22Rv1 (cell line): ENCODE data around the gene DPEP3.
A peak's percentile ranks its signal among the peaks of the same experiment; 100 is the strongest.

Experiments
- H3K27ac ChIP-seq: fragments of 450-650 bp; 2 replicates; pipeline ENCODE4 v1.5.1; 2017
- ZFX ChIP-seq: fragments of 450-650 bp; IDR thresholded peaks from 2 replicates; pipeline ENCODE4 v1.6.1; 2017; ENCODE audit warnings: antibody characterized with exemption, borderline replicate concordance
- TF ChIP-seq, protein P1 (sequence below): fragments of 450-650 bp; IDR thresholded peaks from 2 replicates; pipeline ENCODE4 v1.5.1; 2017; ENCODE audit warnings: mild to moderate bottlenecking

DPEP3 gene

DNA sequence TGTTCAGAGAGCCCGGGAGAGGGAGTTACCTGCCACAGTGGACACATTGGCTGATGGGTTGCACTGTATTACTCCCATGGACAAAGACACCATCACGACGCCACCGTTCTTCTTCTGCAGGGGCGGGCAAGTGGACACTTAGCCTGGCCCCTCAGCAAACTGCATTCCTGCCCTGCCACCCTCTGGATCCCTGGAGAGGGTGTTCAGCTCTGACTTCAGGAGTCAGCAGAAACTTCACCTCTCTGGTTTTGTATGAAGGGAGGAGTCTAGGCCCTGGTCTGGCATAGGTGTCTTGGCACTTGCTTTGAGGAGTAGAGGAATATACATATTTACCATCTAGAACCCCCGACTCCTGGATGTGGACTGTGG, 9.7 kb upstream of the DPEP3 start:
- TF ChIP-seq, protein P1, sequence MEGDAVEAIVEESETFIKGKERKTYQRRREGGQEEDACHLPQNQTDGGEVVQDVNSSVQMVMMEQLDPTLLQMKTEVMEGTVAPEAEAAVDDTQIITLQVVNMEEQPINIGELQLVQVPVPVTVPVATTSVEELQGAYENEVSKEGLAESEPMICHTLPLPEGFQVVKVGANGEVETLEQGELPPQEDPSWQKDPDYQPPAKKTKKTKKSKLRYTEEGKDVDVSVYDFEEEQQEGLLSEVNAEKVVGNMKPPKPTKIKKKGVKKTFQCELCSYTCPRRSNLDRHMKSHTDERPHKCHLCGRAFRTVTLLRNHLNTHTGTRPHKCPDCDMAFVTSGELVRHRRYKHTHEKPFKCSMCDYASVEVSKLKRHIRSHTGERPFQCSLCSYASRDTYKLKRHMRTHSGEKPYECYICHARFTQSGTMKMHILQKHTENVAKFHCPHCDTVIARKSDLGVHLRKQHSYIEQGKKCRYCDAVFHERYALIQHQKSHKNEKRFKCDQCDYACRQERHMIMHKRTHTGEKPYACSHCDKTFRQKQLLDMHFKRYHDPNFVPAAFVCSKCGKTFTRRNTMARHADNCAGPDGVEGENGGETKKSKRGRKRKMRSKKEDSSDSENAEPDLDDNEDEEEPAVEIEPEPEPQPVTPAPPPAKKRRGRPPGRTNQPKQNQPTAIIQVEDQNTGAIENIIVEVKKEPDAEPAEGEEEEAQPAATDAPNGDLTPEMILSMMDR, result no peak
- TF ChIP-seq ZFX, result no peak

DNA sequence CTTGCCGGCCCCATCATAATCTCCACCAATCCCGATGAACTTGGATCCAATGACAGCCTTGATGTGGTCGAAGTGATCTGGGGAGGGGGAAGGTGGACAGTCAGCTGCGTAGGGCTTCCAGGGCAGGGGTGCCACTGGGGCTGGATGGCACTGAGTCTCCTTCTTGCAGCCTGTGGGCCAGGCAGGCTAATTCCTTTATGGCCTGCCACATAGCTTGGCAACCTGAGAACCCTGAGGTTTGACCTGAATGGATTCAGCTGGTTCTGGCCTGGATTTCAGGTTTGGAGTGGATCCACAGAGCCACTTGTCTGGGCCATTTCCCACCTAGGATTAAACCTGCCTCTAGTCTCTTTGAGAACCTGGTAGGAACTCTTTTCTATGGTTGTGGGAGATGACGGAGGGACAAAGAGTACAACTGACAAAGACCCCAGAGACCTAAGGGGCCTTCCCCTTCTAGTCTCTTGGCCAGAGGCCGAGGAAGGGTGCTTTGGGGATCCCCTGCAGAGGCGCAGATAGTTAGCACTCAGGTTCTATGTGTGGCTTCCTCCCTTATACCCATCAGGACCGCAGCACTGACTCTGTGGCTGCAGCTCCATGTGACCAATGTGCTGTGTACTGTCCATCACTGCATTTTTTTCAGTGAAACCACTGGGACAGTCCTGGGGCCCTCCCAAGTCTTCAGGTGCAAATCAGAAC, 9.2 kb upstream of the DPEP3 start:
- TF ChIP-seq, protein P1, result no peak
- no peak for TF ChIP-seq ZFX
- H3K27ac ChIP-seq, result no peak overlapping the region

More for the DNA sequence above, 9.7 kb upstream of the DPEP3 start:
- no peak overlapping the region for H3K27ac ChIP-seq

DNA sequence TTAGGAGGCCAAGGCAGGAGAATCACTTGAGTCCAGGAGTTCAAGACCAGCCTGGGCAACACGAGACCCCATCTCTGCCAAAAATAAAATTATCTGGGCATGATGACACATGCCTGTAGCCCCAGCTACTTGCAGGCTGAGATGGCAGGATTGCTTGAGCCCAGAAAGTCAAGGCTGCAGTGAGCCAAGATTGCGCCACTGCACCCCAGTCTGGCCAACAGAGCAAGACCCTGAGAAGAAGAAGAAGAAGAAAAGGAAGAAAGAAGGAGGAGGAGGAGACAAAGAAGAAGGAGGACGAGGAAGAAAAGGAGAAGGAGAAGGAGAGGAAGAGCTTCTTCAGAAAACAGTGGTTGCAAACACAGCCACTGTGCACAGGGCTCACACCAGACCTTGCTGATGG, 8.4 kb upstream of the DPEP3 start:
- no peak overlapping the region for H3K27ac ChIP-seq
- TF ChIP-seq ZFX, result no peak
- TF ChIP-seq, protein P1, result no peak

DNA sequence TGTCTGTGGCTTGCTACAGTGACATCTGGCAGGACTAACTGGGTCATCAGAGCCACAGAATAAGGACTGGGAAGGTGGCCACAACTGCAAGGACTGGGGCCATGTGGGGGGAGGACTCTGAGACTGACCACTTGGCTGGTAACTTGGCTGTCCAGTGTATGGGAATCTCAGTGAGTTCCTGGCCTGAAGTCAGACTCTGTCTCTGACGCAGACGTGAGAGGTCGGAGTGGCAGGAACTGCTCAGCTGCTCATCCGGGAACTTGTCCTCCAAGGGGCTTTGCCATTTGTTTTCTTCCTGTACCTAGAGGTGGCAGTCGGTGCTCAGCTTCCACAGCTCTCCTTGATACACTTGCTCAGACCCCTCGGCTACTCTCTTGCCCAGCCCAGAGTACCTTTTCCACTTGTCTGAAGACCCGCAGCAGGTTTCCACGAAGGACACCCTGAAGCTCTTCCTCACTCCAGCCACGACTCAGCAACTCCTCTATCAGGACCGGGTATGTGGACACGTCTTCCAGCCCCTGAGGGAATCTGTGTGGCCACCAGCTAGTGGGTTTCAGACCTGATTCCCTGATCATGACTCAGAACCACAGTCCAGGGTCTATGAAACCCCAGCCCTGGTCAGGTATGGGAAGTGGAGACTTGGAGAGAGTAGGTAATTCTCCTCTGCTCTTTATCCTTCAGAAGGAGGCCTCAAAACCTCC, 7.3 kb upstream of the DPEP3 start:
- H3K27ac ChIP-seq, result no peak overlapping the region
- no peak for TF ChIP-seq ZFX
- TF ChIP-seq, protein P1, result no peak

GRCh38 chr16:67986949-67987348, 6.7 kb upstream of the DPEP3 start:
- no peak overlapping the region for H3K27ac ChIP-seq
- TF ChIP-seq ZFX, result no peak
- TF ChIP-seq, protein P1, result no peak

GRCh38 chr16:67982011-67982696, 1.9 kb upstream of the DPEP3 start:
- H3K27ac ChIP-seq, result peak overlapping the region; percentile 69
- no peak for TF ChIP-seq ZFX
- TF ChIP-seq, protein P1, result no peak
